Fibroblast of villous mesenchyme (primary cell): ENCODE data around the gene RSRC1. TPM values are rescaled to one million over a fixed set of nuclear protein-coding genes. Genes with fewer than 3 reads are reported as not detected.

ENCODE experiments used
- DNase-seq: peaks from one replicate; pipeline ENCODE4 v3.0.0-alpha.2; 2010; ENCODE audit warnings: low read depth
- H3K4me3 ChIP-seq: 2 replicates; pipeline ENCODE4 v1.5.1; 2011; ENCODE audit warnings: low read depth, mild to moderate bottlenecking, low read length
- total RNA-seq: library from RNA; depleted of rRNA; stranded (reverse); fragments of >200 nt; gene quantifications from 2 replicates; pipeline ENCODE4 v1.2.3, GENCODE V29; 2012
- TF ChIP-seq, protein P1 (sequence below): IDR thresholded peaks from 2 replicates; pipeline ENCODE4 v1.5.1; 2012; ENCODE audit warnings: low read depth, mild to moderate bottlenecking, low read length; ENCODE audit not compliant: insufficient read depth

RSRC1 gene
- total RNA-seq, 1 donor: 43.6 TPM

- no peak for DNase-seq
- TF ChIP-seq, protein P1, sequence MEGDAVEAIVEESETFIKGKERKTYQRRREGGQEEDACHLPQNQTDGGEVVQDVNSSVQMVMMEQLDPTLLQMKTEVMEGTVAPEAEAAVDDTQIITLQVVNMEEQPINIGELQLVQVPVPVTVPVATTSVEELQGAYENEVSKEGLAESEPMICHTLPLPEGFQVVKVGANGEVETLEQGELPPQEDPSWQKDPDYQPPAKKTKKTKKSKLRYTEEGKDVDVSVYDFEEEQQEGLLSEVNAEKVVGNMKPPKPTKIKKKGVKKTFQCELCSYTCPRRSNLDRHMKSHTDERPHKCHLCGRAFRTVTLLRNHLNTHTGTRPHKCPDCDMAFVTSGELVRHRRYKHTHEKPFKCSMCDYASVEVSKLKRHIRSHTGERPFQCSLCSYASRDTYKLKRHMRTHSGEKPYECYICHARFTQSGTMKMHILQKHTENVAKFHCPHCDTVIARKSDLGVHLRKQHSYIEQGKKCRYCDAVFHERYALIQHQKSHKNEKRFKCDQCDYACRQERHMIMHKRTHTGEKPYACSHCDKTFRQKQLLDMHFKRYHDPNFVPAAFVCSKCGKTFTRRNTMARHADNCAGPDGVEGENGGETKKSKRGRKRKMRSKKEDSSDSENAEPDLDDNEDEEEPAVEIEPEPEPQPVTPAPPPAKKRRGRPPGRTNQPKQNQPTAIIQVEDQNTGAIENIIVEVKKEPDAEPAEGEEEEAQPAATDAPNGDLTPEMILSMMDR: no peak
- no peak overlapping the region for H3K4me3 ChIP-seq
These were observed 348.6 kb downstream of the RSRC1 start for GRCh38 chr3:158458464-158458863.

GRCh38 chr3:158460926-158461325 lies 351.0 kb downstream of the RSRC1 start:
- TF ChIP-seq, protein P1: no peak
- no peak for DNase-seq
- H3K4me3 ChIP-seq: no peak overlapping the region

- H3K4me3 ChIP-seq: no peak overlapping the region
- no peak for DNase-seq
- TF ChIP-seq, protein P1: no peak
These were observed 353.7 kb downstream of the RSRC1 start for GRCh38 chr3:158463556-158463955.

- TF ChIP-seq, protein P1: no peak
- DNase-seq: no peak
- H3K4me3 ChIP-seq: no peak overlapping the region
These were observed 355.2 kb downstream of the RSRC1 start for GRCh38 chr3:158465074-158465473.

DNA sequence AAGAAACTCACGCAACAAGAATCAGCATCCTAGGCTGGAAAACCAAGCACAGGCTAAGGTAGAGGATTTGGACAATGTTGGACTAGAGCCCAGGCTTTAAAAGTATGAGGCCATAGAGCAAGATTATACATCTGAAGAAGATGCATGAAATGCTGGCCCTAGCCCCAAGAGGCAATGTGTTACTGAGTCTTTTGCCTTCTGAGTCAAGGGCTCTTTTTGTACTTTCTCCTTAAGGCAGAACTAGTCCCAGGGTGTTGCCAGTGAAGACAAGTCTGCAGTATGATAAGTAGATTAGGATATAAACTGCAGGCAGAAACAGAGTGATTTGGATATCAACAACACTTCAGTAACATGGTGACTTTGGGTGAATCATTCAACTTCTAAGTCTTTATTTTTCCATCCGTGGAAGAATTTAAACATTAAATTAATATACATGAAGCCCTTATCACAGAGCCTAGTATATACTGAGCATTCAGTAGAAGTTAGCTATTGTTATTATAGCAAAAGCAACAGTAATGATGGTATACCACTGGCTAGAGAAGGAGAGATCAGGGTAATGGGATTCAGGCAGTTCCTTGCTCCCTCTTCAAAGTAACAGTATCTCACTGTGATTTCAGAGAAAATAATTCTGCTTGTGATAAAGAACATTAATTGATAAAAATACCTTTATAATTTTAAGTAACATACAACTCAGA lies 361.2 kb downstream of the RSRC1 start:
- TF ChIP-seq, protein P1: no peak
- H3K4me3 ChIP-seq: no peak overlapping the region
- DNase-seq: peak; percentile 6

DNA sequence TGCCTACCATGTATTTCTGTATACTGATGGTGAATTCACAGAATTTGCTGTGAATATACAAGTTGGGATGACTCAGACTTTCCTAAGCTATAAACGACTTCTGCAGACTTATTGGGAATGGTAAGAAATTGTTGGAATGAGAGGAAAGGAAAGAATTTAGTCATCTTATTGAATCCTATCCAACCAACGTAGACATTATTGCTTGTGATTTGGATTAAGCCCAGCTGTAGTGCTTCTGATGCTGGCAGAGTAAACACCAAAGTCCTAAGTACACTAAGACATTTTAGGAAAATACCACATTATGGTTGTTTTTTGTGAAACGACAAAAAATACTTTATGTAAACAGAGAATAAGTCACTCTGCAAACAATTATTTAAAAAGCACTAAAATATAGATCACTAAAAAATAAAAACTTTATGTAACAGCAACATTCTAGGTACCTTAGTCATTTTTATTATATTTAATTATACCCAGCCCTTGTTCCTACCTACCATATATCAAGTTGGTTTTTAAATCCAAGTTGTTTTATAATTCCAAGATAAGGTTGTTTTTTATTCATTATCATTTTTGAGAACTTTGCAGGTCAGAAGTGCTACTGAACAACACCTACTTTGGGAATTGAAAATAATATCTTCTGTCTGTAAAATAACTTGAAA lies 361.9 kb downstream of the RSRC1 start:
- TF ChIP-seq, protein P1: no peak
- H3K4me3 ChIP-seq: no peak overlapping the region
- DNase-seq: peak; percentile 80
